Omental fat pad (tissue), 4 donors: Measurements from ENCODE around the gene SOAT2. TPM values are rescaled to one million over a fixed set of nuclear protein-coding genes. Genes with fewer than 3 reads are reported as not detected.
"Not testable (repeated sequence)": the region's sequence is repeated elsewhere in the genome, so short reads cannot be mapped to it uniquely, and the experiment has no call there.

ENCODE experiments used
- ATAC-seq: fragments of 150-250 bp; one replicate; pipeline ENCODE4 v1.9.1; 2016; ENCODE audit warnings: mild to moderate bottlenecking, moderate library complexity; ENCODE audit not compliant: low FRiP score
- DNase-seq: peaks from one replicate; pipeline ENCODE4 v3.0.0-alpha.2; 2019; ENCODE audit warnings: low spot score
- CTCF ChIP-seq, 3 donors: fragments of 450-650 bp; IDR thresholded peaks; one replicate each; pipeline ENCODE4 v1.5.1; 2016 to 2017; ENCODE audit warnings: antibody characterized with exemption in 3 of 3, mild to moderate bottlenecking in 3 of 3, moderate library complexity in 2 of 3
- total RNA-seq, 4 donors: library from RNA; depleted of rRNA; stranded (reverse); fragments of >200 nt; gene quantifications; one replicate each; pipeline ENCODE4 v1.1.0, GENCODE V29; 2016

Gene SOAT2
- total RNA-seq, 4 donors from 2014 or later = not detected

- ATAC-seq = no peak
- no peak for TF ChIP-seq CTCF (IDR thresholded peaks at IDR 0.05)
- DNase-seq = no peak
Measured at GRCh38 chr12:53160000-53160399, 56.7 kb downstream of the SOAT2 start.

GRCh38 chr12:53160673-53161072, 57.4 kb downstream of the SOAT2 start:
- no peak for ATAC-seq
- no peak for TF ChIP-seq CTCF (IDR thresholded peaks at IDR 0.05)
- no peak for DNase-seq

GRCh38 chr12:53161119-53161911, 58.0 kb downstream of the SOAT2 start:
- ATAC-seq (no peak), DNase-seq (no peak)
- no peak for TF ChIP-seq CTCF (IDR thresholded peaks at IDR 0.05)

- not testable (repeated sequence) for ATAC-seq, DNase-seq
Measured at GRCh38 chr12:53163008-53163407, 59.7 kb downstream of the SOAT2 start.

GRCh38 chr12:53166837-53167236, 63.6 kb downstream of the SOAT2 start:
- TF ChIP-seq CTCF (IDR thresholded peaks at IDR 0.05) = no peak
- DNase-seq (no peak), ATAC-seq (no peak)

- DNase-seq (no peak), ATAC-seq (no peak)
- TF ChIP-seq CTCF (IDR thresholded peaks at IDR 0.05) = no peak
Measured at GRCh38 chr12:53169644-53170043, 66.4 kb downstream of the SOAT2 start.

GRCh38 chr12:53170215-53170614, 66.9 kb downstream of the SOAT2 start:
- DNase-seq (no peak), ATAC-seq (no peak)
- no peak for TF ChIP-seq CTCF (IDR thresholded peaks at IDR 0.05)
